Measurements from ENCODE around the gene KRT80.

- TF ChIP-seq EP300 (IDR thresholded peaks at IDR 0.05) (no peak), POLR2A (IDR thresholded peaks at IDR 0.05) (no peak), POLR2AphosphoS5 (IDR thresholded peaks at IDR 0.05) (no peak)
- TF ChIP-seq, protein P1, sequence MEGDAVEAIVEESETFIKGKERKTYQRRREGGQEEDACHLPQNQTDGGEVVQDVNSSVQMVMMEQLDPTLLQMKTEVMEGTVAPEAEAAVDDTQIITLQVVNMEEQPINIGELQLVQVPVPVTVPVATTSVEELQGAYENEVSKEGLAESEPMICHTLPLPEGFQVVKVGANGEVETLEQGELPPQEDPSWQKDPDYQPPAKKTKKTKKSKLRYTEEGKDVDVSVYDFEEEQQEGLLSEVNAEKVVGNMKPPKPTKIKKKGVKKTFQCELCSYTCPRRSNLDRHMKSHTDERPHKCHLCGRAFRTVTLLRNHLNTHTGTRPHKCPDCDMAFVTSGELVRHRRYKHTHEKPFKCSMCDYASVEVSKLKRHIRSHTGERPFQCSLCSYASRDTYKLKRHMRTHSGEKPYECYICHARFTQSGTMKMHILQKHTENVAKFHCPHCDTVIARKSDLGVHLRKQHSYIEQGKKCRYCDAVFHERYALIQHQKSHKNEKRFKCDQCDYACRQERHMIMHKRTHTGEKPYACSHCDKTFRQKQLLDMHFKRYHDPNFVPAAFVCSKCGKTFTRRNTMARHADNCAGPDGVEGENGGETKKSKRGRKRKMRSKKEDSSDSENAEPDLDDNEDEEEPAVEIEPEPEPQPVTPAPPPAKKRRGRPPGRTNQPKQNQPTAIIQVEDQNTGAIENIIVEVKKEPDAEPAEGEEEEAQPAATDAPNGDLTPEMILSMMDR (IDR thresholded peaks at IDR 0.05), result peak in 2 of 4 experiments; percentile 19 to 52
Observed at GRCh38 chr12:52221912-52222457, 30.2 kb upstream of the KRT80 start.
